ENCODE data around the gene NEDD4L.

The NEDD4L gene

DNA sequence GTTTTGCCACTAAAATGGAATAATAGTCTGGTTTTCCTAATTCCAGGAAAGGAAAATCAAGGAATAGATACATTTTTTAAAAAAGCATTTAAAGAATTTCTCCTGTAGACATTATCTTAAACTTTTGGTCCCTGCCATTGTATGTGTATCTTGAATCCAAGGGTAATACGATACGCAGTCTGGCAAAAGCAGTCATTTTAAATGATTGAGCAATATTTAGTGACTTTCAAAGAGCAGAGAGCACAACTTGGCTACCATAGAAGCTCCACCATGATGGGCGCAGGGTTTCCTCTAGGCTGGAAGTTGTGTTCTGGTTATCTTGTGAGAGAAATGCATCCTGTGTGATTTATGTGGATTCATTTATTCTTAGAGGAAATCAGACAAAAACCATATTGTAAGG, 92.9 kb downstream of the NEDD4L start:
- H3K27ac ChIP-seq = no peak overlapping the region
- TF ChIP-seq, protein P1, sequence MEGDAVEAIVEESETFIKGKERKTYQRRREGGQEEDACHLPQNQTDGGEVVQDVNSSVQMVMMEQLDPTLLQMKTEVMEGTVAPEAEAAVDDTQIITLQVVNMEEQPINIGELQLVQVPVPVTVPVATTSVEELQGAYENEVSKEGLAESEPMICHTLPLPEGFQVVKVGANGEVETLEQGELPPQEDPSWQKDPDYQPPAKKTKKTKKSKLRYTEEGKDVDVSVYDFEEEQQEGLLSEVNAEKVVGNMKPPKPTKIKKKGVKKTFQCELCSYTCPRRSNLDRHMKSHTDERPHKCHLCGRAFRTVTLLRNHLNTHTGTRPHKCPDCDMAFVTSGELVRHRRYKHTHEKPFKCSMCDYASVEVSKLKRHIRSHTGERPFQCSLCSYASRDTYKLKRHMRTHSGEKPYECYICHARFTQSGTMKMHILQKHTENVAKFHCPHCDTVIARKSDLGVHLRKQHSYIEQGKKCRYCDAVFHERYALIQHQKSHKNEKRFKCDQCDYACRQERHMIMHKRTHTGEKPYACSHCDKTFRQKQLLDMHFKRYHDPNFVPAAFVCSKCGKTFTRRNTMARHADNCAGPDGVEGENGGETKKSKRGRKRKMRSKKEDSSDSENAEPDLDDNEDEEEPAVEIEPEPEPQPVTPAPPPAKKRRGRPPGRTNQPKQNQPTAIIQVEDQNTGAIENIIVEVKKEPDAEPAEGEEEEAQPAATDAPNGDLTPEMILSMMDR (IDR thresholded peaks at IDR 0.05; ENCODE audit: low read depth, low read length) = no peak
- H3K9me3 ChIP-seq (ENCODE audit: severe bottlenecking) = no peaks in the 10 kb centered on the region

DNA sequence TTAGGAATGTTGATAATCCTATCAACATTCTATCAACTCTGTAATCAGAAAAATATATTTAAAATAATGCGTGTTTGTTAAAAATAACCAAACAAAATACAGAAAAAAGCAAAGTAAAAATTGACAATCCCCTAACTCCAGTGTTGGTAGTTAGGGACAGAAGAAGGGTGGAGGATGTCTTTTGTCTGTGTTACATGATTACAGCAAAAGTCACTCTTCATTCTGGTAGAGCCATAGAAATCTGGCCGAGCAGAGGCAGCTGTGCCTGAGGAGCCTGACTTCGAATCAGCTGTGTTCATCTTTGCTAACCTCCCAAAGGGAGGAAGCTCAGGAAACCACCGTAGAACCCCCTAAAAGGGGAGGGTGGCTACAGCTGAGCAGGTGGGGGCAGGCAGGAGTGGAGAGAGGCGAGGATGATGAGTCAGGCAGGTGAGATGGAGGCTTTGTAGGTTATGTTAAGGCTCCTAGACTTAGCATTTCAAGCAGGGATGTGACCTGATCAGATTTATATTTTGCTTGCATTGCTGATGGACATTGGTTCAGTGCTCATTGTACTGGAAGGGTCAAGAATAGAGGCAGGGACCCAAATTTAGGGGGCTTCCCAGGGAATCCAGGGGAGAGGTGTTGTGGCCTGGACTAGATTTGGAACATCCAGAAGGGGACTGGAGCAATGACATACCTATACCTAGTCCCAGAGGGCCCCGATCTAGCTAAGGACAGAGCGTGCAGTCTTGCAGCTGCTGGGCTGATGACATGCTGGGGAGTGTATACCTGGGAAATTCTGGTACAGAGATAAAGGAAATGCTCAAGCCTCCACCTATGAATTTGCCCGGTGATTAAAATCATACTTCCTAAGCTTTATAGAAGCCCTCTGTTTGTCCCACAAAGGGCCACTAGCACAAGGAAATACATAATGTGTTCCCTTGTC, 95.7 kb downstream of the NEDD4L start:
- TF ChIP-seq, protein P1 (IDR thresholded peaks at IDR 0.05; ENCODE audit: low read depth, low read length) = no peak
- DNase-seq = no peak
- Histone ChIP-seq H3K27ac (no peak overlapping the region), H3K27me3 (ENCODE audit: insufficient read depth, low read depth, severe bottlenecking) (no peaks in the 10 kb centered on the region), H3K4me3 (ENCODE audit: low read depth, low read length) (no peak overlapping the region), H3K36me3 (peaks cover 9% of the 10 kb centered on the region), H3K9me3 (ENCODE audit: severe bottlenecking) (no peaks in the 10 kb centered on the region)

More for the DNA sequence above, 92.9 kb downstream of the NEDD4L start:
- Histone ChIP-seq H3K4me3 (ENCODE audit: low read depth, low read length) (no peak overlapping the region), H3K27me3 (ENCODE audit: insufficient read depth, low read depth, severe bottlenecking) (no peaks in the 10 kb centered on the region), H3K36me3 (no peaks in the 10 kb centered on the region; the same call in 1 of the 2 replicates)
- no peak for DNase-seq

DNA sequence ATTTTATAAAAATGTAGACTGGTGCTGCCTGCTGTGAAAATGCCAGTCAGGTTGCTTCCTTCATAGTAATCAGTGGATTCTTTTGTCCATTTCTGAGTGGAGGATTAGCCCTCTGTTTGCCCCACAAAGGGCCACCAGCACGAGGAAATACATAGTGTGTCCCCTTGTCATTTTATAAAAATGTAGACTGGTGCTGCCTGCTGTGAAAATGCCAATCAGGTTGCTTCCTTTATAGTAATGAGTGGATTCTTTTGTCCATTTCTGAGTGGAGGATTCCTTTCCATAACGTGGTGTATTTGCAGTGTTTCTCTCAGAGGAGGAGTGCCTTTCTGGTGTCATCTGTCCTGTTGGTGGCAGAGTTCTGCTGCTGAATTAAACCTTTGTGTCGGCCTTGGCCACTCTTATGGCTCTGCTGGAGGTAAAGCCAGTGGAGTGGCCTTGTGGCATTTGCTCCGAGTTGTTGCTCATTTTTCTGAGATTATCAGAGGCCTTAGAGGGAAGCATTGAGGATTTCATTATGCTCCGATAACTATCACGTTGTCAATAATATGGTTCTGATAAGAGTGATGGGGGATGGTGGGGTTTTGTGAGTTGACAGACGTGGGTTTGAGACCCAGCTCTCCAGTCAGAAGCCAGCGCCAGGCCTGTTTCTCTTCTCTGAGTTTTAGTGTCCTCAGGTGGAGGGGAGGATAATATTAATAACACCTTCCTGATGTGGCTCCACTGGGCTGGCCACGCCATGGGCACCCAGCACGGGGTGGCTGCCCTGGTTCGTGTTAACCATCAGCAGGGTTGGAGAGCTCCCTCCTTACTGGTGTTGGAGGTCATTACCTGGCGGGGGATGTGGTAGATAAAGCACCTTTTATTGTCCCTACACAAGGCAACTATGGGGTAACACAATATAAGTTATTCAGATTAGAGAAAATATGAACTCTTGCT, 96.6 kb downstream of the NEDD4L start:
- TF ChIP-seq, protein P1 (IDR thresholded peaks at IDR 0.05; ENCODE audit: low read depth, low read length) = peak; percentile 18; the same call in 1 of the 2 replicates
- H3K4me3 ChIP-seq (ENCODE audit: low read depth, low read length) = no peak overlapping the region
- H3K36me3 ChIP-seq = peaks cover 9% of the 10 kb centered on the region
- no peaks in the 10 kb centered on the region for H3K27me3 ChIP-seq (ENCODE audit: insufficient read depth, low read depth, severe bottlenecking)
- no peaks in the 10 kb centered on the region for H3K9me3 ChIP-seq (ENCODE audit: severe bottlenecking)
- no peak for DNase-seq
- no peak overlapping the region for H3K27ac ChIP-seq

DNA sequence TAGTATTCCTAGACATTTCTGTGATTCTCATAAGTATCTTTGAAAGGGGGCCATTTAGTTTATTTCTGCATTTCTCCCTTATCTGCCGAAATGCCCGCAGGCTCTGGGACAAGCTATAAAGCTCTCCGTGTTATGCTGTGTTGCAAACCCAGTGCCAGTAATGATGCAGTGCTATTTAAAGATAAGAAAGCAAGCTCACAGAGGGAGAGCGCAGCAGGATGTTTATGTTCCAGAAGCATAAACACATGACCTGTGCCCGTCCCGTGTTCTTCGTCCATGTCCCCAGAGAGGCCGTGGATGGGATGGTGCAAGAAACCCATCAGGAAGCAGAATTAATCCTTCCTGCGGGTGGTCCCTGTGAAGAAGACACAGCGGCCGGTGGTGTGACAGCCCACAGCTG, 99.4 kb downstream of the NEDD4L start:
- no peak for DNase-seq
- Histone ChIP-seq H3K36me3 (peaks cover 9% of the 10 kb centered on the region; the same call in 1 of the 2 replicates), H3K27ac (no peak overlapping the region), H3K27me3 (ENCODE audit: insufficient read depth, low read depth, severe bottlenecking) (no peaks in the 10 kb centered on the region), H3K9me3 (ENCODE audit: severe bottlenecking) (no peaks in the 10 kb centered on the region), H3K4me3 (ENCODE audit: low read depth, low read length) (no peak overlapping the region)
- TF ChIP-seq, protein P1 (IDR thresholded peaks at IDR 0.05; ENCODE audit: low read depth, low read length) = no peak

DNA sequence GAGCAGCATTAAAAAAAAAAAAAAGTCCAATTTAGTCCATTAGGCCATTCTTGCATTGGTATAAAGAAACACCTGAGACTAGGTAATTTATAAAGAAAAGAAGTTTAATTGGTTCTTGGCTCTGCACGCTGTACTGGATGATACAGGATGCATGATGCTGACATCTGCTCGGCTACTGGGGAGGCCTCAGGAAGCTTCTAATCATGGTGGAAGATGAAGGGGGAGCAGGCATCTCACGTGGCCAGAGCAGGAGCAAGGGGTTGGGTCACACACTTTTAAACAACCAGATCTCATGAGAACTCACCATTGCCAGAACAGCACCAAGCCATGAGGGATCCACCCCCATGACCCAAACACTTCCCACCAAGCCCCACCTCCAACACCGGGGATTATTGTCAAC, 100.1 kb downstream of the NEDD4L start:
- Histone ChIP-seq H3K4me3 (ENCODE audit: low read depth, low read length) (no peak overlapping the region), H3K9me3 (ENCODE audit: severe bottlenecking) (no peaks in the 10 kb centered on the region), H3K27me3 (ENCODE audit: insufficient read depth, low read depth, severe bottlenecking) (no peaks in the 10 kb centered on the region), H3K36me3 (peaks cover 9% of the 10 kb centered on the region), H3K27ac (no peak overlapping the region)
- DNase-seq = no peak
- TF ChIP-seq, protein P1 (IDR thresholded peaks at IDR 0.05; ENCODE audit: low read depth, low read length) = no peak

Data from WERI-Rb-1 (cell line).